Thoracic aorta (tissue), 2 donors: ENCODE measurements around the gene SMIM21. TPM values are rescaled to one million over a fixed set of nuclear protein-coding genes. Genes with fewer than 3 reads are reported as not detected.

Experiments
- ATAC-seq: fragments of 150-250 bp; one replicate; pipeline ENCODE4 v1.8.0; 2017; ENCODE audit warnings: low read depth; ENCODE audit not compliant: insufficient number of reproducible peaks, low FRiP score
- DNase-seq: peaks from one replicate; pipeline ENCODE4 v3.0.0-alpha.2; 2020; ENCODE audit warnings: low spot score
- H3K27ac ChIP-seq, 2 donors: fragments of 200-600 bp; sonication (generic); 1 replicate in 1 of 2; 2 replicates in 1 of 2; pipeline ENCODE4 v1.5.1; 2016; ENCODE audit warnings: mild to moderate bottlenecking in 2 of 2, moderate library complexity in 2 of 2
- H3K27me3 ChIP-seq: fragments of 200-600 bp; sonication (generic); replicated peaks from 2 replicates; pipeline ENCODE4 v1.6.0; 2016; ENCODE audit warnings: mild to moderate bottlenecking; ENCODE audit not compliant: insufficient read depth
- H3K36me3 ChIP-seq: fragments of 200-600 bp; sonication (generic); one replicate; pipeline ENCODE4 v1.5.1; 2016
- H3K4me1 ChIP-seq, 2 donors: fragments of 200-600 bp; sonication (generic); 1 replicate in 1 of 2; 2 replicates in 1 of 2; pipeline versions ENCODE4 v1.5.1 to v1.6.0; 2016; ENCODE audit warnings: low read depth in 2 of 2, mild to moderate bottlenecking in 1 of 2; ENCODE audit not compliant: control insufficient read depth in 1 of 2
- H3K4me3 ChIP-seq: fragments of 200-600 bp; sonication (generic); 2 replicates; pipeline ENCODE4 v1.5.1; 2016; ENCODE audit warnings: mild to moderate bottlenecking
- H3K9me3 ChIP-seq: fragments of 200-600 bp; sonication (generic); 2 replicates; pipeline ENCODE4 v1.5.1; 2016
- total RNA-seq, 2 donors: library from RNA; depleted of rRNA; stranded (reverse); fragments of >200 nt; gene quantifications; one replicate each; pipeline versions ENCODE4 v1.1.0 to v1.2.3, GENCODE V29; 2016
- TF ChIP-seq, protein P1 (sequence below): fragments of 200-600 bp; sonication (generic); IDR thresholded peaks from one replicate; pipeline ENCODE4 v1.5.1; 2019; ENCODE audit warnings: antibody characterized with exemption

SMIM21 gene
- total RNA-seq, 2 donors from 2014 or later, result not detected

DNA sequence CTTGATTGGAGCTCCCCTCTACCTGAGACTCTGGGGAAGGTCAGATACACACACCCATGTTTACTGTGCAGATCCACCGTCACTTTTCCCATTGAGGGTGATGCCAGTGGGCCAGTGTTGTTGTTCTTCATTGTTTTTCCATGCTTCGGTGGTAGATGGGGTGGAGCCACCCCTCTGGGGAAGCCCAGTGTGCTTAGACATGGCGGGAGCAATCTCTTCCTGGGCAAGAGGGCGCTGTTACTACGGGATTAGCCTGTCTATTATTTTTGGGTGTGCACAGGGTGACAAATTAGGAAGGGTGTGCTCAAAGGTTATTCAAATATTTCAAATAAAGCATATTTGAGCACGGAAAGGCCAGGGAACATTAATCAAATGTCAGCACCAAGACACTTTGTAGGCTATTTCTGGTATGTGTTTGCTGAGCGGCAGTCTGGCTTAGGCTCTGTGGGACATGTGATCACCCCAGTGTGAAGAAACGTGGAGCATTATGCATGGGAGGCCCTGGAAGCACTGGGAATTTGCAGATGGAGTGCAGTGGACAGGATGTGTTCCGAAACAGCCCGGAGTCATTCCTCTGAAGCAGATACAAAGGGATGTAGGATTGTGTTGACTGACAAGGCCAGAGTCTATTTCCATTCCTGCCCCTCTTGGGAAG is 34.8 kb upstream of the SMIM21 start:
- Histone ChIP-seq H3K4me1 (no peaks in the 10 kb centered on the region), H3K27me3 (no peaks in the 10 kb centered on the region), H3K4me3 (no peak overlapping the region), H3K27ac (no peak overlapping the region), H3K36me3 (no peaks in the 10 kb centered on the region), H3K9me3 (peaks cover 5% of the 10 kb centered on the region)
- TF ChIP-seq, protein P1, sequence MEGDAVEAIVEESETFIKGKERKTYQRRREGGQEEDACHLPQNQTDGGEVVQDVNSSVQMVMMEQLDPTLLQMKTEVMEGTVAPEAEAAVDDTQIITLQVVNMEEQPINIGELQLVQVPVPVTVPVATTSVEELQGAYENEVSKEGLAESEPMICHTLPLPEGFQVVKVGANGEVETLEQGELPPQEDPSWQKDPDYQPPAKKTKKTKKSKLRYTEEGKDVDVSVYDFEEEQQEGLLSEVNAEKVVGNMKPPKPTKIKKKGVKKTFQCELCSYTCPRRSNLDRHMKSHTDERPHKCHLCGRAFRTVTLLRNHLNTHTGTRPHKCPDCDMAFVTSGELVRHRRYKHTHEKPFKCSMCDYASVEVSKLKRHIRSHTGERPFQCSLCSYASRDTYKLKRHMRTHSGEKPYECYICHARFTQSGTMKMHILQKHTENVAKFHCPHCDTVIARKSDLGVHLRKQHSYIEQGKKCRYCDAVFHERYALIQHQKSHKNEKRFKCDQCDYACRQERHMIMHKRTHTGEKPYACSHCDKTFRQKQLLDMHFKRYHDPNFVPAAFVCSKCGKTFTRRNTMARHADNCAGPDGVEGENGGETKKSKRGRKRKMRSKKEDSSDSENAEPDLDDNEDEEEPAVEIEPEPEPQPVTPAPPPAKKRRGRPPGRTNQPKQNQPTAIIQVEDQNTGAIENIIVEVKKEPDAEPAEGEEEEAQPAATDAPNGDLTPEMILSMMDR, result no peak
- DNase-seq (no peak), ATAC-seq (no peak)

DNA sequence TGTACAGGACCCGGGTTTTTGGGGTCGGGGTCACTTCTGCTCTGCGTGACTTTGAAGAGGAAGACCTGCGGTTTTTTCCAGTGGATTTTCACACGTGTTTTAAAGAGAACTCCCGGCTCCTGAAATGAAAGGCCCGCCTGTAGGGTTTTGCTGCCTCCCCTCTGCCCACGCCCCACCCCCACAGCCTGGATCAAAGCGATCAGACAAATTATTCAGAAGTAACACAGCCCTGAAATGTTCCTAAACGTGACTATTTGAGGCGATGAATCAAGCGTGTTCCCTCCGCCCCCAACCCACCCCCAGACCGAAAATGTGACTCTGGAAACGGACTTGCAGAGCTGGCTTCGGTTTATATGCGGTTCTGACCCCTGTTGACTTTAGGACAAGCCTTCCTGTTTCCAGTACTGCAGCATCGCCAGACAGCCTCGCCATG is 28.7 kb upstream of the SMIM21 start:
- no peak for DNase-seq
- ATAC-seq, result no peak
- peaks cover 5% of the 10 kb centered on the region for H3K9me3 ChIP-seq
- H3K4me3 ChIP-seq, result peak overlapping the region; percentile 75
- no peak overlapping the region for H3K27ac ChIP-seq
- H3K27me3 ChIP-seq, result no peaks in the 10 kb centered on the region
- no peaks in the 10 kb centered on the region for H3K36me3 ChIP-seq
- TF ChIP-seq, protein P1, result no peak
- H3K4me1 ChIP-seq, result no peaks in the 10 kb centered on the region

DNA sequence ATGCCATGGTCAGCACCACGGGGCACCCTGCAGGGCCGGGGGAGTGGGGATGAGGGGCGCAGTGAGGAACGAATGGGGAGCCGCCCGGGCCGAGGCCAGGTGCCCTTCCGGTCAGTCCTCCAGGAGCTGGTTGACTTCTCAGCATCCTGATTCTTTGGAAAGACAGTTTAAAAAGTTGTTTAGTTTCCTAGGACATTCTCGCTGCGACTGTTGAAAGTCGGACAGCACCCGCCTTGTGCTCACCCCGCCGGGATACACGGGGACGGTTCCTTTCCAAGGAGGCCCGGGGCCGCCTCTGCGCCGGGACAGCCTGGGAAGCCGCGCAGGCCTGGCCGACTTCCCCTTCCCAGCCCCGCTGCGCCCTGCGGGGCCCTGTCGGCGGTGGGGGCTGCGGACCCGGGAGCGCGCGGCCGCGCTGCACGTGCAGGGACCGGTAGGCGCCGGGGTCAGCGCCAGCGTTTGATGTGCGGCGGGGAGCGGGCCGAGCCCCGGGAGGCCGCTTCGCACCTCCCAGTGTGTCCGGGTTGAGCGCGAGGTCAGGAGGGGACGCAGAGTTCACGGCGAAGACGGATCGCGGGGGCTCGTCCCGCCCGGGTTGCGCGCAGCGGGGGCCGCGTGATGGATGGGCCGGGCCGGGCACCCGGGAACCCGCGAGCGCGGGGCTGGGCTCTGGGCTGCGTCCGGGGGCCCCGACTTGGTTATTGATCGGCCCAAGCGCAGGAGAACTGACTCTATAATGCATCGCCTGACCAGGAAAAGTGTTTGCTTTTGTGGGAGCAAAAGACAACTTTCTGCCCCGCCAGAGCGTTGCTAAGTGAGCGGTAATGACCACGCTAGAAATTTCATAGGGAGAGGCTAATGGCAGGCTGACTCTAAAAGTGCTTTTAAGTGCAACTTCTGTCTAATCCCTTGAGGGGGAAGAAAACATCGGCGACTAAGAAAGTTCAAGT is 28.0 kb upstream of the SMIM21 start:
- Histone ChIP-seq H3K27me3 (no peaks in the 10 kb centered on the region), H3K27ac (no peak overlapping the region), H3K9me3 (peaks cover 5% of the 10 kb centered on the region), H3K4me1 (no peaks in the 10 kb centered on the region), H3K36me3 (no peaks in the 10 kb centered on the region), H3K4me3 (peak overlapping the region; percentile 75)
- TF ChIP-seq, protein P1, result no peak
- ATAC-seq (no peak), DNase-seq (no peak)

DNA sequence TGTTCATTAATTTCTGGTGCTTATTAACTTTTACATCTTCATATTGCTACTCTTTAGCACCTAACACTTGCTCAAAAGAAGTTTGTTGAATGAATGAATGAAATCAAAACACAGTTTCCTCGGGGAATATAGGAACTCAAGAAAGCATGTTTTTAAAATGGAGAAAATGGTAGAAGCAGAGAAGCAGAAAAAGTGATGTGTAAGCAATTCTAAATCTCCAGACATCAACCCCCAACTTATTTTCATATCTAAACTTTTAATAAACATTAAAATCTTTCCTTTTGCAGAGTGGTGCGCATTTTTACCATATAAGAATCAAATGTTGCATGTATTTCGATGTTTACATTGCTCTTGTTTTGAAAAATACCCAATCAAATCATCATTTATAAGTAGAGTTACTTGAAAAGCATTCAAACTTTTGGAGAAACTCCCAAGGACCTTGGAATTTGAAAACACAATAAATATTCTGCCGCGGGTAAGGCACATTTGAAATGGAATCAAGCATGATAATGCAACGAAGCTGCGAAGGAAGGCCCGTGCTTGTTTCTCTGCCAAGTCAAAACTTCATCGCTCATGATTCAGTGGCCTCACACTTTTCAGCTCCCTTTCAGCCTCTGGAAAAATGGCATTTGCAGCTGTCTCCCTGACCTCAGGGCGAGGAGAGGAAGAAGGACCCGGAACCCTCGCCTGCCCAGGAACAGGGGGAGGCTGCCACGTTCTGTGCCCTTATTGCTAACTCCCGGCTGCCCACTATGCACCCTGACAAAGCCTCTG is 26.7 kb upstream of the SMIM21 start:
- TF ChIP-seq, protein P1, result no peak
- Histone ChIP-seq H3K27me3 (no peaks in the 10 kb centered on the region), H3K9me3 (peaks cover 5% of the 10 kb centered on the region), H3K27ac (no peak overlapping the region), H3K36me3 (no peaks in the 10 kb centered on the region), H3K4me3 (no peak overlapping the region), H3K4me1 (no peaks in the 10 kb centered on the region)
- DNase-seq (no peak), ATAC-seq (no peak)

DNA sequence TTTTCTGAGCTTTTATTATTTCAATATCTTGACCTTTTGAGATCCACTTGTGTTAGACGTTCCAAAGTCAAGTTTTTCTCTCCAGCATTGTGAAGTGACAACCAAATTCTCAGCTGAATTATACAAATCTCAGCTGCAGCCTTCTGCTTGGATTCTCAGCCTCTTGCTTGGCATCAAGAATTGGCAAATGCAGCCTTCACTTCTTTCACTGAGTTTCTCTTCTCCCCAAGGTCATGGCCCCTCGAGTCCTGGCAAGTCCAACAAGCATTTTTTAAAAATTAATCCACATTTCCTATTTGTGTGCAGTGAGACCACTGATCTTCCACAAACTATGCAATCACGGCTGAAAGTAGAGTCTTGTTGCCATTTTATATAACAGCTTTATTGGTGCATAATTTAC is 23.4 kb upstream of the SMIM21 start:
- TF ChIP-seq, protein P1, result no peak
- Histone ChIP-seq H3K9me3 (no peaks in the 10 kb centered on the region), H3K4me3 (no peak overlapping the region), H3K27me3 (no peaks in the 10 kb centered on the region), H3K27ac (no peak overlapping the region), H3K36me3 (no peaks in the 10 kb centered on the region), H3K4me1 (no peaks in the 10 kb centered on the region)
- DNase-seq (no peak), ATAC-seq (no peak)
